GM13977 (cell line): ENCODE measurements around the gene SLC22A31.

Source experiments
- DNase-seq: peaks from one replicate; pipeline ENCODE4 v3.0.0; 2012; ENCODE audit warnings: low spot score
- in situ Hi-C: fragments of 300-500 bp; cut with MboI; formaldehyde crosslinking; loops from one replicate; pipeline ENCODE4 v1.12.0; 2022; ENCODE audit warnings: low sequenced_read_pairs, low pct_unique_long_range_greater_than_20kb, mixed read lengths, inconsistent platforms; ENCODE audit not compliant: unreplicated experiment
- TF ChIP-seq, protein P1 (sequence below): IDR thresholded peaks from 2 replicates; pipeline ENCODE4 v1.5.1; 2012; ENCODE audit warnings: mild to moderate bottlenecking, control low read depth; ENCODE audit not compliant: insufficient read depth; ENCODE audit errors: extremely low read depth, missing control alignments

The SLC22A31 gene

DNA sequence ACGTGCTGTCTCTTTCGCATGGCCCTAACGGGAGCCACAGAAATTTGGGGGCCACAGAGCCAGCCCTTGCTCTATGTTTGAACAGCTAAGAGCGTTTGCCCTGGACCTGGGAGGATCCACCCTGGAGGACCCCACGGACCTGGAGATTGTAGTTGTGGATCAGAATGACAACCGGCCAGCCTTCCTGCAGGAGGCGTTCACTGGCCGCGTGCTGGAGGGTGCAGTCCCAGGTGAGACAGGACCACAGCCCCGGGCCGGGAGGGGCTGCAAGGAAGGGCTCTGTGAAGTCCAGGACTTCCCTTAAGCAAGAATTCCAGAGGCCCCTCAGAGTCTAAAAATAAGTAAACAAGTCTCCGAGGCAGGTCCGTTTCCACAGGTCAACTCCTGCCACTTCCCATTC is 16.9 kb downstream of the SLC22A31 start:
- DNase-seq, result no peak
- in situ Hi-C loops, result no loop called here
- TF ChIP-seq, protein P1, sequence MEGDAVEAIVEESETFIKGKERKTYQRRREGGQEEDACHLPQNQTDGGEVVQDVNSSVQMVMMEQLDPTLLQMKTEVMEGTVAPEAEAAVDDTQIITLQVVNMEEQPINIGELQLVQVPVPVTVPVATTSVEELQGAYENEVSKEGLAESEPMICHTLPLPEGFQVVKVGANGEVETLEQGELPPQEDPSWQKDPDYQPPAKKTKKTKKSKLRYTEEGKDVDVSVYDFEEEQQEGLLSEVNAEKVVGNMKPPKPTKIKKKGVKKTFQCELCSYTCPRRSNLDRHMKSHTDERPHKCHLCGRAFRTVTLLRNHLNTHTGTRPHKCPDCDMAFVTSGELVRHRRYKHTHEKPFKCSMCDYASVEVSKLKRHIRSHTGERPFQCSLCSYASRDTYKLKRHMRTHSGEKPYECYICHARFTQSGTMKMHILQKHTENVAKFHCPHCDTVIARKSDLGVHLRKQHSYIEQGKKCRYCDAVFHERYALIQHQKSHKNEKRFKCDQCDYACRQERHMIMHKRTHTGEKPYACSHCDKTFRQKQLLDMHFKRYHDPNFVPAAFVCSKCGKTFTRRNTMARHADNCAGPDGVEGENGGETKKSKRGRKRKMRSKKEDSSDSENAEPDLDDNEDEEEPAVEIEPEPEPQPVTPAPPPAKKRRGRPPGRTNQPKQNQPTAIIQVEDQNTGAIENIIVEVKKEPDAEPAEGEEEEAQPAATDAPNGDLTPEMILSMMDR, result no peak

DNA sequence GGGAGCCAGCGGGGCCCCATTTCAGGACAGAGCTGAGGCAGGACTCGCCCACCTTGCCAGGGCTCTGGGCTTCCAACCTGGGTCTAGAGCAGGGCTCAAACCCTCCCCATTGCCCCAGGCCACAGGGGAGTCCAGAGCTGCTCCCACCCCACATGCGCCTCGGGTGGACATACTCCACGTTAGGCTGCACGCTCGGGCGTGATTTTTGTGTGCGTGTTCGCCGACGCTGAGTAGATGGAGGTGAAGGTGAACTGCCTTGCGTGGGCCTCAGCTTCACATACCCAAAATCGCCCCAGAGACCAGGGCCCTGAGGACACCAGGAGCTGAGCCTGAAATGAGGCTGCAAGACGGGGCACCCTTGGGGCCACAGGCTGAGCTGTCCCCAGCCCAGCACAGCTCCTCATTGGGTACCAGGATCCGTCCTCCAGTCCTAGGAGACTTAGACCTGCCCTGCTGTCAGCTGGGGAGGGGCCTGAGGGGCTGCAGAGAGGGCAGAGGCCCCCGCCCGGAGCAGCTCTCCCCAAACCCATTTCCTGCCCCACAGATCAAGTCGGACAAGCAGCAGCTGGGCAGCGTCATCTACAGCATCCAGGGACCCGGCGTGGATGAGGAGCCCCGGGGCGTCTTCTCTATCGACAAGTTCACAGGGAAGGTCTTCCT is 20.6 kb downstream of the SLC22A31 start:
- in situ Hi-C loops, result no loop called here
- TF ChIP-seq, protein P1, result no peak
- no peak for DNase-seq

DNA sequence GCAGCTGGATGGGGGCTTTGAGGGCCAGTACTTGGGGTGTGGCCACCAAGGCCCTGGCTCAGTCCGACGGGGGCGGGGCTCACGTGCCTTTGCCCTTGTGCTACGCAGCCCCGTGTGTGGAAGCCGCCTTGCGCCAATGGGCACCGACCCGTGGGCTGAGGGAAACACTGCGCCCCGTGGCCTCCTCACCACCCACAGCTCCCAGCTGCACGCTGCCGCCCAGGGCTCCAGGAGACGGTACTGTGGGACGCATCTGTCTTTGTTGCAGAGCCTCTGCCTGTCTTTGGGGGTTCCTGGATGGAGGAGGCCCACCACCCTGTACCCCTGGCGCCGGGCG is 21.2 kb downstream of the SLC22A31 start:
- TF ChIP-seq, protein P1, result no peak
- no peak for DNase-seq
- in situ Hi-C loops, result no loop called here

- TF ChIP-seq, protein P1, result no peak
- in situ Hi-C loops, result no loop called here
- DNase-seq, result no peak
Observed at GRCh38 chr16:89178453-89179147, 21.7 kb downstream of the SLC22A31 start.

- no peak for DNase-seq
- TF ChIP-seq, protein P1, result no peak
- in situ Hi-C loops, result no loop called here
Observed at GRCh38 chr16:89177501-89177900, 22.8 kb downstream of the SLC22A31 start.

GRCh38 chr16:89176717-89177116 is 23.6 kb downstream of the SLC22A31 start:
- TF ChIP-seq, protein P1, result no peak
- DNase-seq, result no peak
- in situ Hi-C loops, result no loop called here
